H1 (cell line): Measurements from ENCODE around the gene VMO1. TPM values are rescaled to one million over a fixed set of nuclear protein-coding genes. Genes with fewer than 3 reads are reported as not detected.

Source experiments
- CTCF ChIA-PET: fragments of 300-600 bp; sonication (Branson Sonifier 250); formaldehyde crosslinking; loops from one replicate; lab custom pipeline; 2021; ENCODE audit not compliant: partially characterized antibody; lab: Charles Lee
- POLR2A ChIA-PET: fragments of 300-600 bp; sonication (Branson Sonifier 250); formaldehyde crosslinking; loops from one replicate; lab custom pipeline; 2021; ENCODE audit warnings: inconsistent platforms; ENCODE audit not compliant: partially characterized antibody; lab: Charles Lee
- DNase-seq, 2 experiments: peaks; one replicate each; pipeline versions ENCODE4 v3.0.0 to v3.0.0-alpha.2; 2010 to 2022; ENCODE audit warnings: low spot score in 2 of 2, low read depth in 1 of 2, mixed read lengths in 1 of 2
- FAIRE-seq: peaks from 2 replicates; lab custom pipeline; 2011; peaks lifted over from hg19 to GRCh38; lab: Jason Lieb, UNC
- H2AFZ ChIP-seq: 2 replicates; pipeline ENCODE4 v1.8.1; 2012; ENCODE audit warnings: low read length, inconsistent platforms
- H2AK5ac ChIP-seq: 2 replicates; pipeline ENCODE4 v1.6.1; 2013; ENCODE audit warnings: low read depth, low read length
- H2BK120ac ChIP-seq: replicated peaks from 2 replicates; pipeline ENCODE3; 2013; ENCODE audit warnings: low read depth, low read length, inconsistent platforms
- H2BK12ac ChIP-seq: 2 replicates; pipeline ENCODE4 v1.6.1; 2013; ENCODE audit warnings: low read depth, low read length
- H2BK15ac ChIP-seq: 2 replicates; pipeline ENCODE4 v1.6.1; 2013; ENCODE audit warnings: low read length
- H2BK20ac ChIP-seq: 2 replicates; pipeline ENCODE4 v1.6.1; 2013; ENCODE audit warnings: low read length
- H2BK5ac ChIP-seq: 2 replicates; pipeline ENCODE4 v1.6.1; 2013; ENCODE audit warnings: low read depth, low read length
- H3K14ac ChIP-seq: 2 replicates; pipeline ENCODE4 v1.6.1; 2013; ENCODE audit warnings: inconsistent platforms; ENCODE audit not compliant: insufficient read length
- H3K18ac ChIP-seq: 2 replicates; pipeline ENCODE4 v1.6.1; 2013; ENCODE audit warnings: low read length; ENCODE audit errors: extremely low read depth
- H3K23ac ChIP-seq: 2 replicates; pipeline ENCODE4 v1.6.1; 2013; ENCODE audit warnings: inconsistent platforms; ENCODE audit not compliant: insufficient read length
- H3K23me2 ChIP-seq: 2 replicates; pipeline ENCODE4 v1.6.1; 2013; ENCODE audit warnings: low read depth, low read length
- H3K27ac ChIP-seq: 2 replicates; pipeline ENCODE4 v1.6.1; 2011; ENCODE audit warnings: low read depth, low read length, inconsistent platforms
- H3K27me3 ChIP-seq, 4 experiments: replicated peaks in 1 of 4; 1 replicate in 1 of 4; 2 replicates in 3 of 4; pipeline versions ENCODE4 v1.6.1 to v1.8.1; 2011 to 2013; ENCODE audit warnings: low read length in 3 of 4, mild to moderate bottlenecking in 3 of 4, inconsistent platforms in 2 of 4, mixed read lengths in 2 of 4, moderate library complexity in 1 of 4; ENCODE audit not compliant: control insufficient read depth in 3 of 4, insufficient read depth in 3 of 4; ENCODE audit errors: extremely low read depth in 1 of 4
- H3K36me3 ChIP-seq, 4 experiments: 2 replicates each; pipeline versions ENCODE4 v1.6.1 to v1.8.1; 2011 to 2013; ENCODE audit warnings: mild to moderate bottlenecking in 4 of 4, low read length in 3 of 4, moderate library complexity in 2 of 4, control low read depth in 1 of 4, inconsistent platforms in 1 of 4; ENCODE audit not compliant: insufficient read depth in 4 of 4, control insufficient read depth in 2 of 4
- H3K4ac ChIP-seq: replicated peaks from 2 replicates; pipeline ENCODE3; 2013; ENCODE audit warnings: low read length, low read depth, mixed read lengths, inconsistent platforms; ENCODE audit not compliant: insufficient read length
- H3K4me1 ChIP-seq, 4 experiments: replicated peaks in 1 of 4; 1 replicate in 1 of 4; 2 replicates in 3 of 4; pipeline versions ENCODE4 v1.6.1 to v1.8.1; 2011 to 2013; ENCODE audit warnings: low read length in 3 of 4, inconsistent platforms in 2 of 4, mixed read lengths in 1 of 4; ENCODE audit not compliant: insufficient read depth in 4 of 4, control insufficient read depth in 3 of 4
- H3K4me2 ChIP-seq, 2 experiments: 2 replicates each; pipeline versions ENCODE4 v1.6.1 to v1.8.1; 2011 to 2013; ENCODE audit warnings: low read depth in 2 of 2, low read length in 2 of 2, control low read depth in 1 of 2, inconsistent platforms in 1 of 2, mild to moderate bottlenecking in 1 of 2; ENCODE audit not compliant: insufficient read depth in 1 of 2
- H3K4me3 ChIP-seq, 4 experiments: fragments of 200-600, 300-600 bp in 1 of 4; sonication (generic), shearing (Covaris generic), sonication (Bioruptor Twin) in 1 of 4; 2 replicates each; pipeline versions ENCODE4 v1.5.1 to v1.8.1; 2011 to 2016; ENCODE audit warnings: low read length in 4 of 4, low read depth in 3 of 4, control low read depth in 2 of 4, inconsistent platforms in 2 of 4, mild to moderate bottlenecking in 2 of 4, mixed read lengths in 1 of 4, moderate library complexity in 1 of 4; ENCODE audit not compliant: insufficient read depth in 2 of 4; ENCODE audit errors: extremely low read depth in 1 of 4
- H3K56ac ChIP-seq: replicated peaks from 2 replicates; pipeline ENCODE3; 2013; ENCODE audit warnings: low read depth, mild to moderate bottlenecking, mixed read lengths, low read length, inconsistent platforms; ENCODE audit not compliant: insufficient read length
- H3K79me1 ChIP-seq: 2 replicates; pipeline ENCODE4 v1.6.1; 2013; ENCODE audit warnings: low read depth, low read length, control low read depth
- H3K79me2 ChIP-seq, 2 experiments: 2 replicates each; pipeline versions ENCODE4 v1.6.1 to v1.8.1; 2012 to 2013; ENCODE audit warnings: low read length in 2 of 2, mild to moderate bottlenecking in 2 of 2, inconsistent platforms in 1 of 2; ENCODE audit not compliant: insufficient read depth in 2 of 2, control insufficient read depth in 1 of 2
- H3K9ac ChIP-seq, 4 experiments: replicated peaks in 1 of 4; 1 replicate in 1 of 4; 2 replicates in 3 of 4; pipeline versions ENCODE4 v1.6.1 to v1.8.1; 2011 to 2013; ENCODE audit warnings: low read depth in 3 of 4, low read length in 3 of 4, control low read depth in 2 of 4, mild to moderate bottlenecking in 2 of 4, moderate library complexity in 2 of 4, inconsistent platforms in 1 of 4; ENCODE audit errors: extremely low read depth in 1 of 4
- H3K9me3 ChIP-seq, 2 experiments: 2 replicates each; pipeline versions ENCODE4 v1.6.1 to v1.8.1; 2012 to 2013; ENCODE audit warnings: mild to moderate bottlenecking in 2 of 2, moderate library complexity in 2 of 2, control low read depth in 1 of 2, inconsistent platforms in 1 of 2, low read depth in 1 of 2, low read length in 1 of 2, mixed read lengths in 1 of 2; ENCODE audit not compliant: insufficient read depth in 2 of 2
- H4K20me1 ChIP-seq, 2 experiments: replicated peaks in 1 of 2; 2 replicates each; pipeline versions ENCODE3 to v1.8.1; 2011 to 2013; ENCODE audit warnings: inconsistent platforms in 2 of 2, low read length in 2 of 2, mild to moderate bottlenecking in 1 of 2; ENCODE audit not compliant: insufficient read depth in 2 of 2, control insufficient read depth in 1 of 2
- H4K5ac ChIP-seq: 2 replicates; pipeline ENCODE4 v1.6.1; 2013; ENCODE audit warnings: low read length, low read depth, mixed read lengths, inconsistent platforms; ENCODE audit not compliant: insufficient read length
- H4K8ac ChIP-seq: 2 replicates; pipeline ENCODE4 v1.8.0; 2013; ENCODE audit warnings: mild to moderate bottlenecking, moderate library complexity, low read length, inconsistent platforms; ENCODE audit not compliant: insufficient read depth; ENCODE audit errors: extremely low read depth
- H4K91ac ChIP-seq: replicated peaks from 2 replicates; pipeline ENCODE3; 2013; ENCODE audit warnings: low read length, mixed read lengths, inconsistent platforms; ENCODE audit not compliant: insufficient read length
- ASH2L ChIP-seq: fragments of 200-600, 300-600 bp; sonication (generic); IDR thresholded peaks from one replicate; pipeline ENCODE4 v1.7.1; 2017; ENCODE audit warnings: low read length
- BCL11A ChIP-seq, 2 experiments: IDR thresholded peaks; one replicate each; pipeline ENCODE4 v1.6.1; 2011; ENCODE audit warnings: low read depth in 2 of 2, low read length in 2 of 2, mild to moderate bottlenecking in 2 of 2
- EZH2 ChIP-seq: fragments of 200-600 bp; sonication (generic); IDR thresholded peaks from 2 replicates; pipeline ENCODE4 v1.7.1; 2012; ENCODE audit warnings: low read depth, mild to moderate bottlenecking, moderate library complexity, low read length, inconsistent platforms; ENCODE audit not compliant: severe bottlenecking
- HDAC6 ChIP-seq: IDR thresholded peaks from one replicate; pipeline ENCODE4 v1.7.1; 2012; ENCODE audit warnings: low read depth, mild to moderate bottlenecking, inconsistent platforms, low read length, moderate library complexity
- KDM4A ChIP-seq: IDR thresholded peaks from one replicate; pipeline ENCODE4 v1.7.1; 2012; ENCODE audit warnings: low read depth, mild to moderate bottlenecking, moderate library complexity, low read length, inconsistent platforms; ENCODE audit not compliant: severe bottlenecking
- PHF8 ChIP-seq: fragments of 200-600 bp; sonication (generic); conservative IDR thresholded peaks from 2 replicates; pipeline ENCODE4 v1.7.1; 2012; ENCODE audit warnings: low read depth, mild to moderate bottlenecking, inconsistent platforms, low read length, moderate library complexity
- POU5F1 ChIP-seq: IDR thresholded peaks from 2 replicates; pipeline ENCODE4 v1.6.1; 2011; ENCODE audit warnings: low read depth, mild to moderate bottlenecking, low read length, moderate library complexity
- SP4 ChIP-seq: IDR thresholded peaks from 2 replicates; pipeline ENCODE4 v1.6.1; 2012; ENCODE audit warnings: low read length, inconsistent platforms
- TEAD4 ChIP-seq: IDR thresholded peaks from 2 replicates; pipeline ENCODE4 v1.6.1; 2012; ENCODE audit warnings: low read depth, low read length, inconsistent platforms, mixed read lengths
- YY1 ChIP-seq: IDR thresholded peaks from 2 replicates; pipeline ENCODE4 v1.6.1; 2011; ENCODE audit warnings: low read depth, mild to moderate bottlenecking, low read length
- WGBS, 2 experiments: shearing (Covaris generic) in 1 of 2; methylation state at CpG; one replicate each; pipeline versions ENCODE4 v1.1.6 to v1.1.7; 2013 to 2015; ENCODE audit warnings: low lambda C conversion rate in 2 of 2, mixed read lengths in 2 of 2, inconsistent platforms in 1 of 2, low coverage in 1 of 2, missing lambda C conversion rate in 1 of 2; ENCODE audit not compliant: insufficient replicate concordance in 2 of 2, insufficient coverage in 1 of 2, insufficient read length in 1 of 2; ENCODE audit errors: extremely low coverage in 1 of 2, missing lambda C conversion rate in 1 of 2; 5-methylcytosine and 5-hydroxymethylcytosine counted together
- polyA plus RNA-seq, 7 experiments: library from polyadenylated mRNA; depleted of rRNA in 3 of 7; stranded (reverse) in 5 of 7; unstranded in 2 of 7; fragments of >200 nt in 5 of 7; fragments of 200-250 nt in 2 of 7; gene quantifications; 1 replicate in 5 of 7; 2 replicates in 1 of 7; 4 replicates in 1 of 7; pipeline versions ENCODE4 v1.2.1 to v1.2.3, GENCODE V29; 2011 to 2013; ENCODE audit warnings: missing spikeins in 2 of 7, mixed read lengths in 2 of 7
- total RNA-seq: library from RNA; stranded (reverse); fragmentation: NEBNext Ultra II Directional; extraction: Animal tissue kit (Norgen Biotek cat#: 25700); gene quantifications from 2 replicates; pipeline ENCODE4 v1.2.1, GENCODE V29; 2021
- TF ChIP-seq, protein P1 (sequence below): IDR thresholded peaks from 2 replicates; pipeline ENCODE4 v1.6.1; 2012; ENCODE audit warnings: inconsistent platforms

VMO1 gene
- total and polyA plus RNA-seq, 2 of the 8 experiments (the other 6 are each of a cell fraction or from before 2014, with no cell fraction given) = 0.30 TPM; not detected in 1

DNA sequence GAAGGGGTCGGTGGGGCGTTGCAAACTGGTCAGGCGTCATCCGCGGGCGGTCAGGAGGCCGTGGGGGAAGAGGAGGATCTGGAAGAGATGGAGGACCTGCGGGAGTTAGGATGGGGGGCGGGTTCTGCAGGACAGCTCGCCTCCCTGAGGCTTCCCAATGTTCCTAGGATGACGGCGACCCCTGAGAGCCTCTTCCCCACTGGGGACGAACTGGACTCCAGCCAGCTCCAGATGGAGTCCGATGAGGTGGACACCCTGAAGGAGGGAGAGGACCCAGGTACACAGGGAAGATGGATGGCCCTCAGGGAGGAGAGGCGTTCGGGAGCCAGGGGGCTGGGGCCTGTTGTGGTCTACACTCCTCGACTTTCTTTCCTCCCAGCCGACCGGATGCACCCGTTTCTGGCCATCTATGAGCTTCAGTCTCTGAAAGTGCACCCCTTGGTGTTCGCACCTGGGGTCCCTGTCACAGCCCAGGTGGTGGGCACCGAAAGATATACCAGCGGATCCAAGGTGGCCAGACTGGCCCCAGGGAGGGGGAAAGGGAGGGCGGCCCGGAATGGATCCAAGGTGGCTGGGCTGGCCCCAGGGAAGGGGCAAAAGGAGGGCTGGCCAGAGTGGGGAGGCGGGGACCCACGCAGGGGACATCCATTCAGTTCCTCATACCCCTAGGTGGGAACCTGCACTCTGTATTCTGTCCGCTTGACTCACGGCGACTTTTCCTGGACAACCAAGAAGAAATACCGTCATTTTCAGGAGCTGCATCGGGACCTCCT is 21.6 kb upstream of the VMO1 start:
- Histone ChIP-seq H3K23ac (no peak overlapping the region), H3K27ac (no peak overlapping the region; the same call in 1 of the 2 replicates), H2BK5ac (no peak overlapping the region), H3K79me1 (no peaks in the 10 kb centered on the region), H3K4me2 (peak overlapping the region; percentile 75 to 91), H2BK12ac (peak overlapping the region; percentile 39; the same call in 1 of the 2 replicates), H4K8ac (no peak overlapping the region), H3K4me3 (peak overlapping the region; percentile 53 to 97 (median 75)), H4K91ac (no peak overlapping the region), H3K56ac (no peak overlapping the region), H4K20me1 (peaks cover 0 to 1% of the 10 kb centered on the region in 2 experiments), H4K5ac (no peak overlapping the region), H3K9ac (peak overlapping the region; percentile 3 to 70 (median 56)), H3K14ac (no peak overlapping the region), H2BK120ac (no peak overlapping the region), H3K4ac (no peak overlapping the region), H3K4me1 (peaks cover 0 to 5% (median 4%) of the 10 kb centered on the region in 4 experiments; a peak in 3 of 7 replicates), H3K79me2 (0 out of 4 replicates have a peak, but pooled peaks cover 0 to 3% of the 10 kb centered on the region in 2 experiments), H3K9me3 (no peaks in the 10 kb centered on the region), H3K23me2 (peaks cover 6% of the 10 kb centered on the region; the same call in 1 of the 2 replicates), H2BK20ac (no peak overlapping the region), H2AFZ (no peak overlapping the region), H3K18ac (peak overlapping the region; percentile 48), H2BK15ac (no peak overlapping the region), H3K36me3 (peaks cover 0 to 22% (median 5%) of the 10 kb centered on the region in 4 experiments; a peak in 5 of 8 replicates), H2AK5ac (no peak overlapping the region), H3K27me3 (no peaks in the 10 kb centered on the region; a peak in 1 of 7 replicates)
- CTCF ChIA-PET = interaction anchor here (0.7 to 3.0 kb wide), 8 partner anchors 9 to 97 kb away, joined by 3 to 14 read pairs (median 4); partner anchors contain the start of genes ARRB2 and VMO1
- POLR2A ChIA-PET = interaction anchor here (0.9 to 3.2 kb wide), 12 partner anchors 10 to 132 kb away, joined by 3 to 25 read pairs (median 5); partner anchors contain the start of genes GLTPD2, PSMB6, RNF167 and SLC25A11
- WGBS, 2 experiments = 64% methylated on average over 21 of the region's 32 CpGs; no CpG with 5 or more reads in 1 of the 2 experiments
- DNase-seq (no peak), FAIRE-seq (no peak)
- no peak for TF ChIP-seq EZH2
- TF ChIP-seq, protein P1, sequence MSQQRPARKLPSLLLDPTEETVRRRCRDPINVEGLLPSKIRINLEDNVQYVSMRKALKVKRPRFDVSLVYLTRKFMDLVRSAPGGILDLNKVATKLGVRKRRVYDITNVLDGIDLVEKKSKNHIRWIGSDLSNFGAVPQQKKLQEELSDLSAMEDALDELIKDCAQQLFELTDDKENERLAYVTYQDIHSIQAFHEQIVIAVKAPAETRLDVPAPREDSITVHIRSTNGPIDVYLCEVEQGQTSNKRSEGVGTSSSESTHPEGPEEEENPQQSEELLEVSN = no peak
- TF ChIP-seq KDM4A = no peak
- no peak for TF ChIP-seq SP4
- no peak for TF ChIP-seq ASH2L
- TF ChIP-seq BCL11A (IDR thresholded peaks at IDR 0.05; ENCODE audit: low read depth in 2 of 2, low read length in 2 of 2) = no peak
- no peak for TF ChIP-seq HDAC6
- TF ChIP-seq TEAD4 = no peak
- TF ChIP-seq PHF8 = no peak
- no peak for TF ChIP-seq POU5F1
- no peak for TF ChIP-seq YY1
